WTC11 (cell line): ENCODE results near the gene CS. TPM values are rescaled to one million over a fixed set of nuclear protein-coding genes. Genes with fewer than 3 reads are reported as not detected.

Experiments
- ATAC-seq: fragments of 200-7000 bp; cut with Tn5 transposase; 2 replicates; pipeline ENCODE4 v1.10.0; 2021; ENCODE audit warnings: mild to moderate bottlenecking, moderate library complexity
- CTCF ChIA-PET: fragments of 300-600 bp; sonication (Branson Sonifier 250); formaldehyde crosslinking; loops from one replicate; lab custom pipeline; 2021; ENCODE audit warnings: antibody characterized with exemption; lab: Charles Lee
- POLR2A ChIA-PET: fragments of 350-600 bp; sonication (Branson Sonifier 250); formaldehyde crosslinking; loops from one replicate; lab custom pipeline; 2021; ENCODE audit warnings: antibody characterized with exemption; lab: Charles Lee
- DNase-seq: peaks from one replicate; pipeline ENCODE4 v3.0.0; 2021; ENCODE audit warnings: low spot score
- H3K27ac Mint-ChIP-seq: 2 replicates; pipeline ENCODE4 v1.8.0; 2021; ENCODE audit warnings: mixed read lengths
- H3K27me3 Mint-ChIP-seq: 2 replicates; pipeline ENCODE4 v1.8.0; 2021; ENCODE audit warnings: low read depth, mild to moderate bottlenecking, moderate library complexity, mixed read lengths
- H3K36me3 Mint-ChIP-seq: 2 replicates; pipeline ENCODE4 v1.8.0; 2021; ENCODE audit warnings: mixed read lengths
- H3K4me1 Mint-ChIP-seq: 2 replicates; pipeline ENCODE4 v1.8.0; 2022; ENCODE audit warnings: mixed read lengths
- H3K4me3 Mint-ChIP-seq: 2 replicates; pipeline ENCODE4 v1.8.0; 2021; ENCODE audit warnings: mild to moderate bottlenecking, moderate library complexity, mixed read lengths
- H3K9me3 Mint-ChIP-seq: 2 replicates; pipeline ENCODE4 v1.8.0; 2021; ENCODE audit warnings: mixed read lengths
- CBFB ChIP-seq: sonication (generic); formaldehyde crosslinking; IDR thresholded peaks from 2 replicates; pipeline ENCODE4 v1.8.1; 2022; ENCODE audit warnings: mild to moderate bottlenecking, low read depth, missing genetic modification reagents
- FOXK1 ChIP-seq: sonication (generic); formaldehyde crosslinking; IDR thresholded peaks from 2 replicates; pipeline ENCODE4 v1.8.0; 2022; ENCODE audit warnings: mild to moderate bottlenecking, moderate library complexity, missing genetic modification reagents
- JAZF1 ChIP-seq: fragments of 250-450 bp; sonication (Bioruptor Pico); IDR thresholded peaks from 2 replicates; pipeline ENCODE4 v1.9.0; 2021; ENCODE audit warnings: moderate library complexity, mild to moderate bottlenecking, inconsistent platforms
- NR2C2 ChIP-seq: sonication (generic); formaldehyde crosslinking; IDR thresholded peaks from 2 replicates; pipeline ENCODE4 v1.8.0; 2022; ENCODE audit warnings: mild to moderate bottlenecking, missing genetic modification reagents
- NR3C1 ChIP-seq: sonication (generic); formaldehyde crosslinking; conservative IDR thresholded peaks from 2 replicates; pipeline ENCODE4 v1.8.1; 2023; ENCODE audit warnings: low read depth, mild to moderate bottlenecking, missing genetic modification reagents
- SMAD3 ChIP-seq: sonication (generic); formaldehyde crosslinking; IDR thresholded peaks from 2 replicates; pipeline ENCODE4 v1.8.0; 2022; ENCODE audit warnings: missing genetic modification reagents, mild to moderate bottlenecking, borderline replicate concordance
- SMAD4 ChIP-seq: sonication (generic); formaldehyde crosslinking; IDR thresholded peaks from 2 replicates; pipeline ENCODE4 v1.8.0; 2022; ENCODE audit warnings: mild to moderate bottlenecking, missing genetic modification reagents
- SOX15 ChIP-seq: fragments of 250-450 bp; sonication (Bioruptor Pico); IDR thresholded peaks from 2 replicates; pipeline ENCODE4 v1.9.0; 2021; ENCODE audit warnings: mild to moderate bottlenecking
- SP1 ChIP-seq: sonication (generic); formaldehyde crosslinking; conservative IDR thresholded peaks from 2 replicates; pipeline ENCODE4 v1.8.1; 2022; ENCODE audit warnings: missing genetic modification reagents
- TCF7 ChIP-seq: sonication (generic); formaldehyde crosslinking; IDR thresholded peaks from 2 replicates; pipeline ENCODE4 v1.8.0; 2022; ENCODE audit warnings: mild to moderate bottlenecking, low read depth, missing genetic modification reagents, moderate library complexity
- ZBTB21 ChIP-seq: sonication (generic); formaldehyde crosslinking; IDR thresholded peaks from 2 replicates; pipeline ENCODE4 v1.8.1; 2023; ENCODE audit warnings: mild to moderate bottlenecking, missing genetic modification reagents, borderline replicate concordance
- ZNF138 ChIP-seq: sonication (generic); formaldehyde crosslinking; conservative IDR thresholded peaks from 2 replicates; pipeline ENCODE4 v1.8.1; 2022; ENCODE audit warnings: mild to moderate bottlenecking, moderate library complexity, missing genetic modification reagents
- total RNA-seq: library from RNA; stranded (reverse); gene quantifications from 3 replicates; pipeline ENCODE4 v1.2.3, GENCODE V29; 2021
- TF ChIP-seq, protein P1 (sequence below): sonication (generic); formaldehyde crosslinking; IDR thresholded peaks from 2 replicates; pipeline ENCODE4 v1.8.0; 2022; ENCODE audit warnings: mild to moderate bottlenecking, missing genetic modification reagents
- TF ChIP-seq, protein P2 (sequence below): fragments of 250-450 bp; sonication (Bioruptor Pico); IDR thresholded peaks from 2 replicates; pipeline ENCODE4 v2.1.2; 2022; ENCODE audit warnings: mild to moderate bottlenecking, moderate library complexity
- TF ChIP-seq, protein P3 (sequence below): fragments of 250-450 bp; sonication (Bioruptor Pico); IDR thresholded peaks from 2 replicates; pipeline ENCODE4 v1.9.0; 2021; ENCODE audit warnings: mild to moderate bottlenecking, borderline replicate concordance
- TF ChIP-seq, protein P4 (sequence below): sonication (generic); formaldehyde crosslinking; IDR thresholded peaks from 2 replicates; pipeline ENCODE4 v1.8.0; 2022; ENCODE audit warnings: missing genetic modification reagents
- TF ChIP-seq, protein P5 (sequence below): fragments of 250-450 bp; sonication (Bioruptor Pico); IDR thresholded peaks from 2 replicates; pipeline ENCODE4 v1.9.0; 2021; ENCODE audit warnings: moderate library complexity, mild to moderate bottlenecking, inconsistent platforms, borderline replicate concordance

Gene CS
- total RNA-seq, 1 experiment from 2014 or later = 275 TPM

DNA sequence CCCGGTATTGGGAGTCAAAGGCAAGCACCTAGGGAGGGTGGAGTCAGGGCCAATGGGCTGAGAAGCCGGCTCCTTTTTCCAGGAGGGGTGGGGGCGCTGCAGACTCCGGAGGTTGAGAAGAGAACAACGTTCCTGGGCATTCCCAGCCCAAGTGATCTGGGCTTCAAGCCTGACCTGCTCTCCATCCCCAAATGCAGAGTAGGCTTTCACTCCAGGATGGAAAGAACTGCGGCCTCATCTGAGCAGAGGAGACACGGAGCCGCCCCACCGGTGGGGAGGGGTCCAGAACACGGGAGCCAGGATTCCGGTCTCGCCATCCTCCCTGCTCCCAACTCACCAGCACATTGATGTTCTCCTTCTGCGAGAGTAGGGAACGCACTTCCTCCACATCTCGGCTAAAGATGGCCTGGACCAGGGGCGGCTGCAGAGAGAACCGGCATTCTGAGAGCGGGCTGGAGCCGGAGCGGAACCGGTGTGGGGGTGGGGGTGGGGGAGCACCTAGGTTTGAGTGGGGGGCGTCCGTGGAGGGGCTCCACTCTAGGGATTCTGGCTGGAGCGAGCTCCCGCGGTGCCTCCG, 42.6 kb downstream of the CS start:
- Mint-ChIP-seq H3K27me3 (0 out of 2 replicates have a peak, but pooled peaks cover 4% of the 10 kb centered on the region), H3K4me1 (peaks cover 18% of the 10 kb centered on the region), H3K36me3 (peaks cover 35% of the 10 kb centered on the region), H3K27ac (peak overlapping the region; percentile 92), H3K9me3 (no peaks in the 10 kb centered on the region), H3K4me3 (peak overlapping the region; percentile 95)
- ATAC-seq (peak; percentile 79), DNase-seq (peak; percentile 77)
- CTCF ChIA-PET = interaction anchor here (0.6 to 4.9 kb wide), 32 partner anchors 10 to 379 kb away, joined by 3 to 66 read pairs (median 6); partner anchors contain the start of genes COQ10A, ESYT1, GLS2 and IL23A
- POLR2A ChIA-PET = interaction anchor here (0.6 to 2.9 kb wide), 7 partner anchors 10 to 154 kb away, joined by 3 to 16 read pairs (median 3); partner anchors contain the start of genes COQ10A, PAN2, RNF41 and SMARCC2
- TF ChIP-seq NR3C1 (CRISPR knock-in tag) (0 out of 2 replicates have a peak, but pooled peaks have one; percentile 0), JAZF1 (CRISPR knock-in tag) (no peak)

DNA sequence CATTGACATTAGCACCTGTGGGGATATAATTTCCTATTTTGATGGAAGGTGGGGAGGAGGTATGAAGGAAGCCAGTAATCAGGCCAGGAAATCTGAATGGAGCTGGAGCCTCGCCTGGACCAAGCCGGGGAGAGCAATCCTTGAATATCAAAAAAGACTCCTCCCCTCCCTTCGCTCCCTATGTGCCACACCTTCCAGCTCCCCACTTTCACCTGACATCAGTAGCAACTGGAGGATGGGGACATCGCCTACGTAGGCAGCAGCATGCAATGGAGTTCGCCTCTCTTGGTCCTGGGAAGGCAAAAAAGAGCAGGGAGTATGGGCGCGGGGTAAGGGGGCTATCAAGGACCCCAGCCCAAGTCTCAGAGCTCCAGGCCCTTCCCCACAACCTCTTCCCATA, 43.1 kb downstream of the CS start:
- Mint-ChIP-seq H3K4me1 (peaks cover 18% of the 10 kb centered on the region), H3K27ac (peak overlapping the region; percentile 77)
- TF ChIP-seq NR2C2 (CRISPR knock-in tag) (no peak), ZNF138 (CRISPR knock-in tag) (no peak), FOXK1 (CRISPR knock-in tag) (no peak), ZBTB21 (no peak), SMAD3 (CRISPR knock-in tag) (no peak), SP1 (CRISPR knock-in tag) (no peak), TCF7 (no peak), SMAD4 (CRISPR knock-in tag) (no peak), CBFB (CRISPR knock-in tag) (no peak), SOX15 (CRISPR knock-in tag) (no peak)
- TF ChIP-seq, protein P1, sequence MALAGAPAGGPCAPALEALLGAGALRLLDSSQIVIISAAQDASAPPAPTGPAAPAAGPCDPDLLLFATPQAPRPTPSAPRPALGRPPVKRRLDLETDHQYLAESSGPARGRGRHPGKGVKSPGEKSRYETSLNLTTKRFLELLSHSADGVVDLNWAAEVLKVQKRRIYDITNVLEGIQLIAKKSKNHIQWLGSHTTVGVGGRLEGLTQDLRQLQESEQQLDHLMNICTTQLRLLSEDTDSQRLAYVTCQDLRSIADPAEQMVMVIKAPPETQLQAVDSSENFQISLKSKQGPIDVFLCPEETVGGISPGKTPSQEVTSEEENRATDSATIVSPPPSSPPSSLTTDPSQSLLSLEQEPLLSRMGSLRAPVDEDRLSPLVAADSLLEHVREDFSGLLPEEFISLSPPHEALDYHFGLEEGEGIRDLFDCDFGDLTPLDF (CRISPR knock-in tag) = no peak
- TF ChIP-seq, protein P2, sequence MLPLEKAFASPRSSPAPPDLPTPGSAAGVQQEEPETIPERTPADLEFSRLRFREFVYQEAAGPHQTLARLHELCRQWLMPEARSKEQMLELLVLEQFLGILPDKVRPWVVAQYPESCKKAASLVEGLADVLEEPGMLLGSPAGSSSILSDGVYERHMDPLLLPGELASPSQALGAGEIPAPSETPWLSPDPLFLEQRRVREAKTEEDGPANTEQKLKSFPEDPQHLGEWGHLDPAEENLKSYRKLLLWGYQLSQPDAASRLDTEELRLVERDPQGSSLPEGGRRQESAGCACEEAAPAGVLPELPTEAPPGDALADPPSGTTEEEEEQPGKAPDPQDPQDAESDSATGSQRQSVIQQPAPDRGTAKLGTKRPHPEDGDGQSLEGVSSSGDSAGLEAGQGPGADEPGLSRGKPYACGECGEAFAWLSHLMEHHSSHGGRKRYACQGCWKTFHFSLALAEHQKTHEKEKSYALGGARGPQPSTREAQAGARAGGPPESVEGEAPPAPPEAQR = no peak
- TF ChIP-seq, protein P3, sequence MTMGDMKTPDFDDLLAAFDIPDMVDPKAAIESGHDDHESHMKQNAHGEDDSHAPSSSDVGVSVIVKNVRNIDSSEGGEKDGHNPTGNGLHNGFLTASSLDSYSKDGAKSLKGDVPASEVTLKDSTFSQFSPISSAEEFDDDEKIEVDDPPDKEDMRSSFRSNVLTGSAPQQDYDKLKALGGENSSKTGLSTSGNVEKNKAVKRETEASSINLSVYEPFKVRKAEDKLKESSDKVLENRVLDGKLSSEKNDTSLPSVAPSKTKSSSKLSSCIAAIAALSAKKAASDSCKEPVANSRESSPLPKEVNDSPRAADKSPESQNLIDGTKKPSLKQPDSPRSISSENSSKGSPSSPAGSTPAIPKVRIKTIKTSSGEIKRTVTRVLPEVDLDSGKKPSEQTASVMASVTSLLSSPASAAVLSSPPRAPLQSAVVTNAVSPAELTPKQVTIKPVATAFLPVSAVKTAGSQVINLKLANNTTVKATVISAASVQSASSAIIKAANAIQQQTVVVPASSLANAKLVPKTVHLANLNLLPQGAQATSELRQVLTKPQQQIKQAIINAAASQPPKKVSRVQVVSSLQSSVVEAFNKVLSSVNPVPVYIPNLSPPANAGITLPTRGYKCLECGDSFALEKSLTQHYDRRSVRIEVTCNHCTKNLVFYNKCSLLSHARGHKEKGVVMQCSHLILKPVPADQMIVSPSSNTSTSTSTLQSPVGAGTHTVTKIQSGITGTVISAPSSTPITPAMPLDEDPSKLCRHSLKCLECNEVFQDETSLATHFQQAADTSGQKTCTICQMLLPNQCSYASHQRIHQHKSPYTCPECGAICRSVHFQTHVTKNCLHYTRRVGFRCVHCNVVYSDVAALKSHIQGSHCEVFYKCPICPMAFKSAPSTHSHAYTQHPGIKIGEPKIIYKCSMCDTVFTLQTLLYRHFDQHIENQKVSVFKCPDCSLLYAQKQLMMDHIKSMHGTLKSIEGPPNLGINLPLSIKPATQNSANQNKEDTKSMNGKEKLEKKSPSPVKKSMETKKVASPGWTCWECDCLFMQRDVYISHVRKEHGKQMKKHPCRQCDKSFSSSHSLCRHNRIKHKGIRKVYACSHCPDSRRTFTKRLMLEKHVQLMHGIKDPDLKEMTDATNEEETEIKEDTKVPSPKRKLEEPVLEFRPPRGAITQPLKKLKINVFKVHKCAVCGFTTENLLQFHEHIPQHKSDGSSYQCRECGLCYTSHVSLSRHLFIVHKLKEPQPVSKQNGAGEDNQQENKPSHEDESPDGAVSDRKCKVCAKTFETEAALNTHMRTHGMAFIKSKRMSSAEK (CRISPR knock-in tag) = no peak
- TF ChIP-seq, protein P4, sequence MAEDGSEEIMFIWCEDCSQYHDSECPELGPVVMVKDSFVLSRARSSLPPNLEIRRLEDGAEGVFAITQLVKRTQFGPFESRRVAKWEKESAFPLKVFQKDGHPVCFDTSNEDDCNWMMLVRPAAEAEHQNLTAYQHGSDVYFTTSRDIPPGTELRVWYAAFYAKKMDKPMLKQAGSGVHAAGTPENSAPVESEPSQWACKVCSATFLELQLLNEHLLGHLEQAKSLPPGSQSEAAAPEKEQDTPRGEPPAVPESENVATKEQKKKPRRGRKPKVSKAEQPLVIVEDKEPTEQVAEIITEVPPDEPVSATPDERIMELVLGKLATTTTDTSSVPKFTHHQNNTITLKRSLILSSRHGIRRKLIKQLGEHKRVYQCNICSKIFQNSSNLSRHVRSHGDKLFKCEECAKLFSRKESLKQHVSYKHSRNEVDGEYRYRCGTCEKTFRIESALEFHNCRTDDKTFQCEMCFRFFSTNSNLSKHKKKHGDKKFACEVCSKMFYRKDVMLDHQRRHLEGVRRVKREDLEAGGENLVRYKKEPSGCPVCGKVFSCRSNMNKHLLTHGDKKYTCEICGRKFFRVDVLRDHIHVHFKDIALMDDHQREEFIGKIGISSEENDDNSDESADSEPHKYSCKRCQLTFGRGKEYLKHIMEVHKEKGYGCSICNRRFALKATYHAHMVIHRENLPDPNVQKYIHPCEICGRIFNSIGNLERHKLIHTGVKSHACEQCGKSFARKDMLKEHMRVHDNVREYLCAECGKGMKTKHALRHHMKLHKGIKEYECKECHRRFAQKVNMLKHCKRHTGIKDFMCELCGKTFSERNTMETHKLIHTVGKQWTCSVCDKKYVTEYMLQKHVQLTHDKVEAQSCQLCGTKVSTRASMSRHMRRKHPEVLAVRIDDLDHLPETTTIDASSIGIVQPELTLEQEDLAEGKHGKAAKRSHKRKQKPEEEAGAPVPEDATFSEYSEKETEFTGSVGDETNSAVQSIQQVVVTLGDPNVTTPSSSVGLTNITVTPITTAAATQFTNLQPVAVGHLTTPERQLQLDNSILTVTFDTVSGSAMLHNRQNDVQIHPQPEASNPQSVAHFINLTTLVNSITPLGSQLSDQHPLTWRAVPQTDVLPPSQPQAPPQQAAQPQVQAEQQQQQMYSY (CRISPR knock-in tag) = no peak
- TF ChIP-seq, protein P5, sequence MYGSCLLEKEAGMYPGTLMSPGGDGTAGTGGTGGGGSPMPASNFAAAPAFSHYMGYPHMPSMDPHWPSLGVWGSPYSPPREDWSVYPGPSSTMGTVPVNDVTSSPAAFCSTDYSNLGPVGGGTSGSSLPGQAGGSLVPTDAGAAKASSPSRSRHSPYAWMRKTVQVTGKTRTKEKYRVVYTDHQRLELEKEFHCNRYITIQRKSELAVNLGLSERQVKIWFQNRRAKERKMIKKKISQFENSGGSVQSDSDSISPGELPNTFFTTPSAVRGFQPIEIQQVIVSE (CRISPR knock-in tag) = no peak
- TF ChIP-seq, all 79 proteins: peak for 0
- Mint-ChIP-seq H3K9me3 (no peaks in the 10 kb centered on the region), H3K4me3 (peak overlapping the region; percentile 95), H3K36me3 (peaks cover 40% of the 10 kb centered on the region), H3K27me3 (0 out of 2 replicates have a peak, but pooled peaks cover 4% of the 10 kb centered on the region)
- ChIA-PET CTCF (interaction anchor here (0.6 to 4.9 kb wide), 18 partner anchors 10 to 380 kb away, joined by 3 to 66 read pairs (median 4); partner anchors contain the start of genes COQ10A, ESYT1, IL23A and RNF41), POLR2A (interaction anchor here (0.5 to 2.9 kb wide), 8 partner anchors 9 to 153 kb away, joined by 3 to 16 read pairs (median 3); partner anchors contain the start of genes COQ10A, PAN2 and RNF41)
- ATAC-seq (peak; percentile 21), DNase-seq (no peak)
